ENCODE data around the gene SGCD.

Gene SGCD

GRCh38 chr5:156326718-156327259 is at the start of gene SGCD:
Gene SGCD (plus strand): TSS chr5:156327164.
- peak; percentile 36 for DNase-seq (ENCODE audit: low read depth)

- DNase-seq (ENCODE audit: low read depth): no peak
These were observed 49.7 kb upstream of the SGCD start for GRCh38 chr5:156277290-156277689.

GRCh38 chr5:156295431-156295830 is 31.5 kb upstream of the SGCD start:
- no peak for DNase-seq (ENCODE audit: low read depth)

GRCh38 chr5:156310115-156310514 is 16.8 kb upstream of the SGCD start:
- no peak for DNase-seq (ENCODE audit: low read depth)

- no peak for DNase-seq (ENCODE audit: low read depth)
These were observed 13.9 kb upstream of the SGCD start for GRCh38 chr5:156312897-156313694.

GRCh38 chr5:156314416-156314815 is 12.5 kb upstream of the SGCD start:
- no peak for DNase-seq (ENCODE audit: low read depth)

GRCh38 chr5:156322666-156323065 is 4.3 kb upstream of the SGCD start:
- DNase-seq (ENCODE audit: low read depth): no peak

- peak; percentile 2 for DNase-seq (ENCODE audit: low read depth)
These were observed 332 bp downstream of the SGCD start for GRCh38 chr5:156327296-156327695.

GRCh38 chr5:156328161-156328560 is 1.2 kb downstream of the SGCD start:
- no peak for DNase-seq (ENCODE audit: low read depth)

GRCh38 chr5:156328766-156329165 is 1.8 kb downstream of the SGCD start:
- no peak for DNase-seq (ENCODE audit: low read depth)

GRCh38 chr5:156329171-156329611 is 2.2 kb downstream of the SGCD start:
- no peak for DNase-seq (ENCODE audit: low read depth)

GRCh38 chr5:156330141-156330870 is 3.3 kb downstream of the SGCD start:
- DNase-seq (ENCODE audit: low read depth): no peak

GRCh38 chr5:156331181-156331580 is 4.2 kb downstream of the SGCD start:
- no peak for DNase-seq (ENCODE audit: low read depth)

- no peak for DNase-seq (ENCODE audit: low read depth)
These were observed 4.9 kb downstream of the SGCD start for GRCh38 chr5:156331845-156332244.

GRCh38 chr5:156332245-156332644 is 5.3 kb downstream of the SGCD start:
- DNase-seq (ENCODE audit: low read depth): no peak

GRCh38 chr5:156339139-156339841 is 12.3 kb downstream of the SGCD start:
- no peak for DNase-seq (ENCODE audit: low read depth)

GRCh38 chr5:156340893-156341292 is 13.9 kb downstream of the SGCD start:
- DNase-seq (ENCODE audit: low read depth): no peak

- no peak for DNase-seq (ENCODE audit: low read depth)
These were observed 23.3 kb downstream of the SGCD start for GRCh38 chr5:156350256-156350655.

GRCh38 chr5:156351423-156351822 is 24.5 kb downstream of the SGCD start:
- no peak for DNase-seq (ENCODE audit: low read depth)

- no peak for DNase-seq (ENCODE audit: low read depth)
These were observed 27.6 kb downstream of the SGCD start for GRCh38 chr5:156354571-156354970.

- no peak for DNase-seq (ENCODE audit: low read depth)
These were observed 29.3 kb downstream of the SGCD start for GRCh38 chr5:156356238-156356637.

- DNase-seq (ENCODE audit: low read depth): peak; percentile 19
These were observed 32.5 kb downstream of the SGCD start for GRCh38 chr5:156359476-156359875.
